ENCODE results near the gene CYBA. TPM values are rescaled to one million over a fixed set of nuclear protein-coding genes. Genes with fewer than 3 reads are reported as not detected.
A peak's percentile ranks its signal among the peaks of the same experiment; 100 is the strongest.

The CYBA gene
- polyA plus RNA-seq, 2 of the 4 experiments (the other 2 are of a cell fraction): 75.7 to 185 TPM

- H3K4me2 ChIP-seq: peak overlapping the region; percentile 92
- 3% methylated on average over 28 of the region's 49 CpGs for WGBS (ENCODE audit: missing lambda C conversion rate)
- peak overlapping the region; percentile 80 to 92 for H3K27ac ChIP-seq
- ATAC-seq (no peak), FAIRE-seq (no peak), DNase-seq (ENCODE audit: low read depth in 1 of 2, low spot score in 1 of 2) (no peak)
- CTCF ChIA-PET: interaction anchor here (1.0 to 2.6 kb wide), 2 partner anchors 19 to 75 kb away, joined by 4 to 7 read pairs; no protein-coding TSS in a partner anchor
- H3K4me1 ChIP-seq: peaks cover 9% of the 10 kb centered on the region; the same call in 1 of the 3 replicates
- POLR2A ChIA-PET: interaction anchor here (1.2 kb wide), 1 partner anchor 11 kb away, joined by 3 read pairs; no protein-coding TSS in a partner anchor
- H3K9me3 ChIP-seq: no peaks in the 10 kb centered on the region
- peak overlapping the region; percentile 91 for H3K4me3 ChIP-seq
- no peak for TF ChIP-seq ATOH8 (CRISPR knock-in tag; IDR thresholded peaks at IDR 0.05; ENCODE audit: low read depth)
- TF ChIP-seq HDAC2 (IDR thresholded peaks at IDR 0.05): 0 out of 2 replicates have a peak, but pooled peaks have one; percentile 56
These were observed 11.5 kb upstream of the CYBA start for GRCh38 chr16:88662222-88662842.

DNA sequence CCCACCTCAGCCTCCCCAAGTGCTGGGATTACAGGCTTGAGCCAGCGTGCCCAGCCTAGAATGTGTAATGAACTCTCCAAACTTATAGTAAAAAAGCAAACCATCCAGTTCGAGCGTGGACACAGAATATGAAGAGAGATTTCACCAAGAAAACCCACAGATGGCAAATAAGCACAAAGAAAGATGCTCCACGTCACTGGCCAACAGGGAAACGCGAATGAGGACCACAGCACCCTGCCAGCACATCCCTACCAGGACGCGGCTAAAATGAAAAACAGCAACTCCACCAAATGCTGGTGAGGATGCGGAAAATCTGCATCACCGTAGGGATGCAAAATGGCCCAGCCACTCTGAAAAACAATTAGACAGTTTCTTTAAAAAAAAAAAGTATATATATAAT is 10.6 kb upstream of the CYBA start:
- H3K4me1 ChIP-seq: peaks cover 9% of the 10 kb centered on the region; the same call in 1 of the 3 replicates
- ChIA-PET POLR2A (no interaction called here), CTCF (interaction anchor here (1.3 kb wide), 1 partner anchor 24 kb away, joined by 3 read pairs; no protein-coding TSS in a partner anchor)
- no peak overlapping the region for H3K27ac ChIP-seq
- no peak for ATAC-seq
- no peak for TF ChIP-seq POLR2A (IDR thresholded peaks at IDR 0.05; ENCODE audit: low read length)
- no peak for TF ChIP-seq HES2 (IDR thresholded peaks at IDR 0.05)
- no peak for TF ChIP-seq RARB (CRISPR knock-in tag; IDR thresholded peaks at IDR 0.05)
- no peak for TF ChIP-seq CBX8 (IDR thresholded peaks at IDR 0.05)
- TF ChIP-seq PHF8 (IDR thresholded peaks at IDR 0.05; ENCODE audit: borderline replicate concordance, low read depth): no peak
- no peak for TF ChIP-seq TP53 (CRISPR knock-in tag; IDR thresholded peaks at IDR 0.05)
- TF ChIP-seq CHD2 (IDR thresholded peaks at IDR 0.05; ENCODE audit: low read length, partially characterized antibody): no peak
- TF ChIP-seq EP300 (IDR thresholded peaks at IDR 0.05): no peak
- no peaks in the 10 kb centered on the region for H3K9me3 ChIP-seq
- WGBS (ENCODE audit: missing lambda C conversion rate): 91% methylated on average over 10 of the region's 10 CpGs
- peak overlapping the region; percentile 92; the same call in 2 of the 3 replicates for H3K4me2 ChIP-seq
- FAIRE-seq: no peak
- no peak overlapping the region for H3K4me3 ChIP-seq
- DNase-seq (ENCODE audit: low read depth in 1 of 2, low spot score in 1 of 2): no peak

- no peaks in the 10 kb centered on the region for H3K9me3 ChIP-seq
- ATAC-seq (no peak), FAIRE-seq (no peak), DNase-seq (ENCODE audit: low read depth in 1 of 2, low spot score in 1 of 2) (no peak)
- peaks cover 8% of the 10 kb centered on the region; the same call in 1 of the 3 replicates for H3K4me1 ChIP-seq
- H3K27ac ChIP-seq: no peak overlapping the region
- 93% methylated on average over 25 of the region's 25 CpGs for WGBS (ENCODE audit: missing lambda C conversion rate)
- no peak for TF ChIP-seq HOXA7 (CRISPR knock-in tag; IDR thresholded peaks at IDR 0.05)
- TF ChIP-seq HES2 (IDR thresholded peaks at IDR 0.05): no peak
- TF ChIP-seq RNF2 (IDR thresholded peaks at IDR 0.05; ENCODE audit: borderline replicate concordance, low read depth): no peak
- TF ChIP-seq SREBF2 (IDR thresholded peaks at IDR 0.05): no peak
- no peak for TF ChIP-seq HEYL (CRISPR knock-in tag; IDR thresholded peaks at IDR 0.05)
- no peak for TF ChIP-seq KDM1A (IDR thresholded peaks at IDR 0.05; ENCODE audit: low read depth)
- no peak for TF ChIP-seq TFCP2L1 (CRISPR knock-in tag; IDR thresholded peaks at IDR 0.05)
- no peak for TF ChIP-seq RAD21 (conservative IDR thresholded peaks at IDR 0.05 in 1 of 2, IDR thresholded peaks at IDR 0.05 in 1 of 2)
- TF ChIP-seq TP53 (CRISPR knock-in tag; IDR thresholded peaks at IDR 0.05): no peak
- no peak for TF ChIP-seq BCL3 (IDR thresholded peaks at IDR 0.05)
- no peak for TF ChIP-seq MAZ (IDR thresholded peaks at IDR 0.05; ENCODE audit: borderline replicate concordance, low read depth, low read length)
- no peak for TF ChIP-seq RARB (CRISPR knock-in tag; IDR thresholded peaks at IDR 0.05)
- no peak for TF ChIP-seq POLR2A (IDR thresholded peaks at IDR 0.05; ENCODE audit: low read length)
- TF ChIP-seq MAFK (IDR thresholded peaks at IDR 0.05; ENCODE audit: partially characterized antibody): no peak
- TF ChIP-seq, protein P1, sequence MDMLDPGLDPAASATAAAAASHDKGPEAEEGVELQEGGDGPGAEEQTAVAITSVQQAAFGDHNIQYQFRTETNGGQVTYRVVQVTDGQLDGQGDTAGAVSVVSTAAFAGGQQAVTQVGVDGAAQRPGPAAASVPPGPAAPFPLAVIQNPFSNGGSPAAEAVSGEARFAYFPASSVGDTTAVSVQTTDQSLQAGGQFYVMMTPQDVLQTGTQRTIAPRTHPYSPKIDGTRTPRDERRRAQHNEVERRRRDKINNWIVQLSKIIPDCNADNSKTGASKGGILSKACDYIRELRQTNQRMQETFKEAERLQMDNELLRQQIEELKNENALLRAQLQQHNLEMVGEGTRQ (IDR thresholded peaks at IDR 0.05): no peak
- TF ChIP-seq EHMT2 (IDR thresholded peaks at IDR 0.05; ENCODE audit: low read depth): no peak
- no peak for TF ChIP-seq KDM5A (IDR thresholded peaks at IDR 0.05)
- no peak for TF ChIP-seq CBX2 (IDR thresholded peaks at IDR 0.05; ENCODE audit: borderline replicate concordance, low read depth)
- H3K4me3 ChIP-seq: no peak overlapping the region
- CTCF ChIA-PET: interaction anchor here (0.7 kb wide), 1 partner anchor 14 kb away, joined by 4 read pairs; no protein-coding TSS in a partner anchor
- H3K4me2 ChIP-seq: no peak overlapping the region
- POLR2A ChIA-PET: no interaction called here
These were observed 8.3 kb upstream of the CYBA start for GRCh38 chr16:88659160-88659559.
